GM12865 (cell line): ENCODE measurements around the gene RGS19.

Experiments
- DNase-seq: peaks from one replicate; pipeline ENCODE4 v3.0.0; 2010; ENCODE audit warnings: low read depth
- H3K4me3 ChIP-seq: 2 replicates; pipeline ENCODE4 v1.5.1; 2011; ENCODE audit warnings: mild to moderate bottlenecking, low read depth, low read length, control low read depth
- CTCF ChIP-seq: IDR thresholded peaks from 2 replicates; pipeline ENCODE4 v1.5.1; 2011; ENCODE audit warnings: low read length, control low read depth, low read depth, inconsistent platforms; ENCODE audit not compliant: insufficient read depth; ENCODE audit errors: missing control alignments

Gene RGS19

GRCh38 chr20:64063389-64064144 is 15.8 kb downstream of the RGS19 start:
- H3K4me3 ChIP-seq = peak overlapping the region; percentile 75
- DNase-seq = no peak
- TF ChIP-seq CTCF = no peak

GRCh38 chr20:64062596-64063388 is 16.5 kb downstream of the RGS19 start, which contains the start of gene TCEA2:
TSS of gene TCEA2 (plus strand) at chr20:64063198. CDS start at chr20:64063313, 115 bp downstream.
- no peak for TF ChIP-seq CTCF
- H3K4me3 ChIP-seq = peak within 1 kb of the TSS; percentile 75
- peak; percentile 96 for DNase-seq

- no peak for DNase-seq
- TF ChIP-seq CTCF = no peak
- H3K4me3 ChIP-seq = peak overlapping the region; percentile 63
Measured at GRCh38 chr20:64062276-64062595, 17.1 kb downstream of the RGS19 start.

- no peak overlapping the region for H3K4me3 ChIP-seq
- TF ChIP-seq CTCF = no peak
- no peak for DNase-seq
Measured at GRCh38 chr20:64058536-64058935, 20.8 kb downstream of the RGS19 start.

- TF ChIP-seq CTCF = peak; percentile 94
- peak; percentile 82 for DNase-seq
- no peak overlapping the region for H3K4me3 ChIP-seq
Measured at GRCh38 chr20:64057628-64058498, 21.5 kb downstream of the RGS19 start.

GRCh38 chr20:64056889-64057627 is 22.3 kb downstream of the RGS19 start:
- no peak for DNase-seq
- no peak for TF ChIP-seq CTCF
- no peak overlapping the region for H3K4me3 ChIP-seq
